ENCODE results near the gene HS1BP3. TPM values are rescaled to one million over a fixed set of nuclear protein-coding genes. Genes with fewer than 3 reads are reported as not detected.

Gene HS1BP3
- total RNA-seq, 4 donors from 2014 or later = 16.6 to 26.9 (median 19.4) TPM

GRCh38 chr2:20693317-20693716 is 42.4 kb upstream of the HS1BP3 start:
- Histone ChIP-seq H3K4me1 (no peaks in the 10 kb centered on the region), H3K27me3 (no peaks in the 10 kb centered on the region), H3K27ac (no peak overlapping the region), H3K36me3 (no peaks in the 10 kb centered on the region), H3K9me3 (no peaks in the 10 kb centered on the region), H3K4me3 (no peak overlapping the region)
- no peak for ATAC-seq
- in situ Hi-C loops (cut with MboI; ENCODE audit: low sequenced_read_pairs in 4 of 4) (loop anchor here in 1 of 4 donors (25.0 kb wide), 1 partner anchor 419 kb away; the partner anchor contains the start of gene TDRD15), intact Hi-C loops (cut with DNase I; ENCODE audit: low total_unique reads) (no loop called here)
- DNase-seq = no peak
- TF ChIP-seq, protein P1, sequence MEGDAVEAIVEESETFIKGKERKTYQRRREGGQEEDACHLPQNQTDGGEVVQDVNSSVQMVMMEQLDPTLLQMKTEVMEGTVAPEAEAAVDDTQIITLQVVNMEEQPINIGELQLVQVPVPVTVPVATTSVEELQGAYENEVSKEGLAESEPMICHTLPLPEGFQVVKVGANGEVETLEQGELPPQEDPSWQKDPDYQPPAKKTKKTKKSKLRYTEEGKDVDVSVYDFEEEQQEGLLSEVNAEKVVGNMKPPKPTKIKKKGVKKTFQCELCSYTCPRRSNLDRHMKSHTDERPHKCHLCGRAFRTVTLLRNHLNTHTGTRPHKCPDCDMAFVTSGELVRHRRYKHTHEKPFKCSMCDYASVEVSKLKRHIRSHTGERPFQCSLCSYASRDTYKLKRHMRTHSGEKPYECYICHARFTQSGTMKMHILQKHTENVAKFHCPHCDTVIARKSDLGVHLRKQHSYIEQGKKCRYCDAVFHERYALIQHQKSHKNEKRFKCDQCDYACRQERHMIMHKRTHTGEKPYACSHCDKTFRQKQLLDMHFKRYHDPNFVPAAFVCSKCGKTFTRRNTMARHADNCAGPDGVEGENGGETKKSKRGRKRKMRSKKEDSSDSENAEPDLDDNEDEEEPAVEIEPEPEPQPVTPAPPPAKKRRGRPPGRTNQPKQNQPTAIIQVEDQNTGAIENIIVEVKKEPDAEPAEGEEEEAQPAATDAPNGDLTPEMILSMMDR (IDR thresholded peaks at IDR 0.05 in 4 of 5, conservative IDR thresholded peaks at IDR 0.05 in 1 of 5) = no peak
- no peak for TF ChIP-seq POLR2A (IDR thresholded peaks at IDR 0.05)

DNA sequence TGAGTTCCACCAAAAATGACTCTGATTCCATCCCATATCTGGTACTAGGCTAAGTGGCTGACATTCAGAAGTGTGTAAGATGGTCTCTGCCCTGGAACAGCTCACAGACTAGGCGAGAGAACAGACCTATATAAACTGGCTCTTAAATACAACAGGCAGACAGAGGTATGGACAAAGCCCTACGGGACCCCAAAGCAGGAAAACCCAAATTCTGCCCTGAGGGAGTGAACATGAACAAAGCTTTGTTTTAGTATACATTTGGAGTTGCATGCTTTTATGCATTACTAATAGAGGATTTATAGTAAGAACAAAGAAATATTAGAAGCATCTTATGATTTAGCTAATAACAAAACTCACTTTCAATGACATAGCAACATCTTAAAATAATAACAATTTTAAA is 41.2 kb upstream of the HS1BP3 start:
- Histone ChIP-seq H3K4me3 (no peak overlapping the region), H3K9me3 (no peaks in the 10 kb centered on the region), H3K4me1 (no peaks in the 10 kb centered on the region), H3K27me3 (no peaks in the 10 kb centered on the region), H3K36me3 (no peaks in the 10 kb centered on the region), H3K27ac (no peak overlapping the region)
- in situ Hi-C loops (cut with MboI; ENCODE audit: low sequenced_read_pairs in 4 of 4) (loop anchor here in 1 of 4 donors (25.0 kb wide), 1 partner anchor 420 kb away; the partner anchor contains the start of gene TDRD15), intact Hi-C loops (cut with DNase I; ENCODE audit: low total_unique reads) (no loop called here)
- TF ChIP-seq, protein P1 (IDR thresholded peaks at IDR 0.05 in 4 of 5, conservative IDR thresholded peaks at IDR 0.05 in 1 of 5) = no peak
- TF ChIP-seq POLR2A (IDR thresholded peaks at IDR 0.05) = no peak
- DNase-seq (no peak), ATAC-seq (no peak)

DNA sequence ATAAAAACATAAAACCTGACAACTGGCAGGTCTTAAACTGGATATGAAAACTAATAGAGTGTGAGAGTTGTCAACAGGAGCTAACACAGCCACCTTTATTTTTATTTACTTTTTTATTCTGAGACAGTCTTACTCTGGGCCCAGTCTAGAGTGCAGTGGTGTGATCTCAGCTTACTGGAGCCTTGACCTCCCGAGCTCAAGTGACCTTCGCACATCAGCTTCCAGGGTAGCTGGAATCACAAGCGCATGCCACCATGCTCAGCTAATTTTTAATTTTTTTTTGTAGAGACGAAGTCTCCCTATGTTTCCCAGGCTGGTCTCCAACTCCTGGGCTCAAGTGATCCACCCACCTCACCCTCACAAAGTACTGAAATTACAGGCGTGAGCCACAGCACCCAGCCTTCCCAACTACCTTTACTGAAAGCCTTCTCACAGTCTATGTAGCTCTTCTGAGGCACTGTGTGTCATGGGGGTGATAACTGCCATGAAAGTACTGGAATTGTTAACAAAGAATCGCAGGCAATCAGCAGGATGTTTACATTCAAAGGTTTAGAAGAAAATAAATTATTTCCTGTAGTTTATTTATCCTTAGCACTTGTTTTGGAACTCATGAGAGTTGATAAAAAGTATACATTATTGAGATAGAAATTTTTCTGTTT is 40.3 kb upstream of the HS1BP3 start:
- no peak overlapping the region for H3K27ac ChIP-seq
- ATAC-seq (no peak), DNase-seq (no peak)
- TF ChIP-seq, protein P1 (IDR thresholded peaks at IDR 0.05 in 4 of 5, conservative IDR thresholded peaks at IDR 0.05 in 1 of 5) = no peak
- no peak for TF ChIP-seq POLR2A (IDR thresholded peaks at IDR 0.05)
- no peaks in the 10 kb centered on the region for H3K4me1 ChIP-seq
- no peaks in the 10 kb centered on the region for H3K36me3 ChIP-seq
- H3K4me3 ChIP-seq = no peak overlapping the region
- no peaks in the 10 kb centered on the region for H3K9me3 ChIP-seq
- in situ Hi-C loops (cut with MboI; ENCODE audit: low sequenced_read_pairs in 4 of 4) (loop anchor here in 1 of 4 donors (25.0 kb wide), 1 partner anchor 421 kb away; the partner anchor contains the start of gene TDRD15), intact Hi-C loops (cut with DNase I; ENCODE audit: low total_unique reads) (no loop called here)
- H3K27me3 ChIP-seq = no peaks in the 10 kb centered on the region

- Histone ChIP-seq H3K27me3 (no peaks in the 10 kb centered on the region), H3K4me3 (no peak overlapping the region), H3K9me3 (no peaks in the 10 kb centered on the region), H3K4me1 (no peaks in the 10 kb centered on the region), H3K36me3 (no peaks in the 10 kb centered on the region), H3K27ac (no peak overlapping the region)
- in situ Hi-C loops (cut with MboI; ENCODE audit: low sequenced_read_pairs in 4 of 4) = loop anchor here in 1 of 4 donors (25.0 kb wide), 1 partner anchor 423 kb away; the partner anchor contains the start of gene TDRD15
- DNase-seq = no peak
- TF ChIP-seq, protein P1 (IDR thresholded peaks at IDR 0.05 in 4 of 5, conservative IDR thresholded peaks at IDR 0.05 in 1 of 5) = no peak
- TF ChIP-seq POLR2A (IDR thresholded peaks at IDR 0.05) = no peak
- ATAC-seq = no peak
- intact Hi-C loops (cut with DNase I; ENCODE audit: low total_unique reads) = no loop called here
These were observed 38.7 kb upstream of the HS1BP3 start for GRCh38 chr2:20689428-20690264.

All from gastrocnemius medialis (tissue), 4 donors.